Vagina (tissue), 2 donors: ENCODE measurements around the gene A4GALT. TPM values are rescaled to one million over a fixed set of nuclear protein-coding genes. Genes with fewer than 3 reads are reported as not detected.
A peak's percentile ranks its signal among the peaks of the same experiment; 100 is the strongest.

Source experiments
- DNase-seq, 2 donors: peaks; one replicate each; pipeline ENCODE4 v3.0.0-alpha.2; 2017; ENCODE audit errors: extremely low spot score in 2 of 2
- H3K27ac ChIP-seq: fragments of 200-600 bp; sonication (generic); one replicate; pipeline ENCODE4 v1.5.1; 2019
- H3K27me3 ChIP-seq: fragments of 200-600 bp; sonication (generic); one replicate; pipeline ENCODE4 v1.5.1; 2019
- H3K36me3 ChIP-seq, 2 donors: fragments of 200-600 bp; sonication (generic); one replicate each; pipeline ENCODE4 v1.5.1; 2017 to 2019
- H3K4me1 ChIP-seq: fragments of 200-600 bp; sonication (generic); one replicate; pipeline ENCODE4 v1.5.1; 2019
- H3K4me3 ChIP-seq, 2 donors: fragments of 200-600 bp; sonication (generic); 1 replicate in 1 of 2; 2 replicates in 1 of 2; pipeline ENCODE4 v1.5.1; 2016 to 2019
- H3K9me3 ChIP-seq: fragments of 200-600 bp; sonication (generic); one replicate; pipeline ENCODE4 v1.5.1; 2019
- CTCF ChIP-seq, 3 experiments: fragments of 450-650 bp in 2 of 3; fragments of 200-600 bp in 1 of 3; sonication (generic) in 1 of 3; IDR thresholded peaks; one replicate each; pipeline ENCODE4 v1.5.1; 2017 to 2019; ENCODE audit warnings: antibody characterized with exemption in 3 of 3, mild to moderate bottlenecking in 2 of 3, moderate library complexity in 2 of 3
- POLR2A ChIP-seq, 2 donors: fragments of 450-650 bp; IDR thresholded peaks; one replicate each; pipeline ENCODE4 v1.6.1; 2017; ENCODE audit warnings: antibody characterized with exemption in 2 of 2, mild to moderate bottlenecking in 2 of 2, moderate library complexity in 2 of 2
- POLR2AphosphoS5 ChIP-seq, 2 donors: sonication (generic); formaldehyde crosslinking; IDR thresholded peaks; one replicate each; pipeline ENCODE4 v1.9.0; 2017; ENCODE audit warnings: antibody characterized with exemption in 2 of 2, mild to moderate bottlenecking in 2 of 2, low read depth in 1 of 2; ENCODE audit not compliant: insufficient read depth in 1 of 2
- intact Hi-C: fragments of 100-400 bp; cut with DNase I; formaldehyde crosslinking; loops from one replicate; pipeline ENCODE4 v1.15.1; 2023
- total RNA-seq: library from RNA; depleted of rRNA; stranded (reverse); fragments of >200 nt; gene quantifications from one replicate; pipeline ENCODE4 v1.2.3, GENCODE V29; 2016

The A4GALT gene, protein sequence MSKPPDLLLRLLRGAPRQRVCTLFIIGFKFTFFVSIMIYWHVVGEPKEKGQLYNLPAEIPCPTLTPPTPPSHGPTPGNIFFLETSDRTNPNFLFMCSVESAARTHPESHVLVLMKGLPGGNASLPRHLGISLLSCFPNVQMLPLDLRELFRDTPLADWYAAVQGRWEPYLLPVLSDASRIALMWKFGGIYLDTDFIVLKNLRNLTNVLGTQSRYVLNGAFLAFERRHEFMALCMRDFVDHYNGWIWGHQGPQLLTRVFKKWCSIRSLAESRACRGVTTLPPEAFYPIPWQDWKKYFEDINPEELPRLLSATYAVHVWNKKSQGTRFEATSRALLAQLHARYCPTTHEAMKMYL
- 35.6 TPM for total RNA-seq

DNA sequence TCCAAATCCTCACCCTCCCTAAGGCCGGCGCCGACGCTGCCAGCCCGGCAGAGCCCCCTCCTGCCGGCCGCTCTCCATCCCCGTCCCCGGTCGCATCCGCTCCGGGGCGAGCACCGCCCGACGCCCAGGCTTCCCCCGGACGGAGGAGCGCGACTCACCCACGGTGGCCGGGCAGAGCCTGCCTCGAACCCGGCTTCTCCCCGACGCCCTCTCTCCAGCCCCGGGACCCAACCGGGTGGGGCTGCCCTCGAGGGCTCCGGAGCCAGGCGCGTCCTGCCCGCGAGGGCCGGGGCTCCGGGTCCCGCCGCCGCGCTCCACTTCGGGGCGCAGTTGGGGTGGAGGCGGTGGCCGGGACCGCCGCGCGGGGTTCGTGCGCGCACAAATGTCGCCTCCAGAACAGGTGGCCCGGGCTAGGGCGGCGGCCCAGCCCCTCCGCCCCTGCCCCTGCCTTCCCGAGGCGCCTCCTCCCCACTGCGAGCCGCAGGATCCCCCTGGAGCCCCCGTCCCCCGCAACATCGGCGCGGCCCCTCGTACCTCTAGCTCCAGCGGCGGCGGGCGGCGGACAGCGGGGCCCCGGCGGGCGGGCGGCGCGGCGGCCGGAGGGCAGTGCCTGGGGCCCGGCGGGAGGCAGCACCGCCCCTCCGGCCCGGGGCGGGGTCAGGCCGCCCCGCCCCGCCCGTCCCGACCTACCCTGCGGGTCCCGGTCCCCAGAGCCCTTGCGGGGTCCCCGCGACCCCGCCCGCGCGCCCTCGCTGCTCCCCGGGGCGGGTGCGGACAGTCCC is at the start of gene A4GALT:
TSS of gene A4GALT (minus strand) at position 608 of the 782 bp plus-strand sequence. CDS start 26,919 bp downstream, outside the sequence.
- Histone ChIP-seq H3K27ac (peak within 1 kb of the TSS; percentile 96), H3K36me3 (no peaks in the 10 kb centered on the region), H3K4me1 (peaks cover 53% of the 10 kb centered on the region), H3K9me3 (no peaks in the 10 kb centered on the region), H3K27me3 (no peaks in the 10 kb centered on the region), H3K4me3 (peak within 1 kb of the TSS; percentile 83 to 92)
- no peak for DNase-seq
- TF ChIP-seq POLR2A (IDR thresholded peaks at IDR 0.05) = no peak
- TF ChIP-seq CTCF (IDR thresholded peaks at IDR 0.05) = no peak
- TF ChIP-seq POLR2AphosphoS5 (IDR thresholded peaks at IDR 0.05; ENCODE audit: insufficient read depth in 1 of 2, low read depth in 1 of 2) = no peak
- intact Hi-C loops = loop anchor here (2.0 to 10.0 kb wide), 2 partner anchors 22 to 56 kb away; no protein-coding TSS in a partner anchor

- peak overlapping the region; percentile 16 to 30 for H3K4me3 ChIP-seq
- no peak for DNase-seq
- no peaks in the 10 kb centered on the region for H3K36me3 ChIP-seq
- no peaks in the 10 kb centered on the region for H3K27me3 ChIP-seq
- H3K9me3 ChIP-seq = no peaks in the 10 kb centered on the region
- TF ChIP-seq POLR2AphosphoS5 (IDR thresholded peaks at IDR 0.05; ENCODE audit: insufficient read depth in 1 of 2, low read depth in 1 of 2) (no peak), POLR2A (IDR thresholded peaks at IDR 0.05) (no peak), CTCF (IDR thresholded peaks at IDR 0.05) (no peak)
- intact Hi-C loops = no loop called here
- peak overlapping the region; percentile 65 for H3K27ac ChIP-seq
- peaks cover 9% of the 10 kb centered on the region for H3K4me1 ChIP-seq
These were observed 49.7 kb upstream of the A4GALT start for GRCh38 chr22:42770448-42770726.

DNA sequence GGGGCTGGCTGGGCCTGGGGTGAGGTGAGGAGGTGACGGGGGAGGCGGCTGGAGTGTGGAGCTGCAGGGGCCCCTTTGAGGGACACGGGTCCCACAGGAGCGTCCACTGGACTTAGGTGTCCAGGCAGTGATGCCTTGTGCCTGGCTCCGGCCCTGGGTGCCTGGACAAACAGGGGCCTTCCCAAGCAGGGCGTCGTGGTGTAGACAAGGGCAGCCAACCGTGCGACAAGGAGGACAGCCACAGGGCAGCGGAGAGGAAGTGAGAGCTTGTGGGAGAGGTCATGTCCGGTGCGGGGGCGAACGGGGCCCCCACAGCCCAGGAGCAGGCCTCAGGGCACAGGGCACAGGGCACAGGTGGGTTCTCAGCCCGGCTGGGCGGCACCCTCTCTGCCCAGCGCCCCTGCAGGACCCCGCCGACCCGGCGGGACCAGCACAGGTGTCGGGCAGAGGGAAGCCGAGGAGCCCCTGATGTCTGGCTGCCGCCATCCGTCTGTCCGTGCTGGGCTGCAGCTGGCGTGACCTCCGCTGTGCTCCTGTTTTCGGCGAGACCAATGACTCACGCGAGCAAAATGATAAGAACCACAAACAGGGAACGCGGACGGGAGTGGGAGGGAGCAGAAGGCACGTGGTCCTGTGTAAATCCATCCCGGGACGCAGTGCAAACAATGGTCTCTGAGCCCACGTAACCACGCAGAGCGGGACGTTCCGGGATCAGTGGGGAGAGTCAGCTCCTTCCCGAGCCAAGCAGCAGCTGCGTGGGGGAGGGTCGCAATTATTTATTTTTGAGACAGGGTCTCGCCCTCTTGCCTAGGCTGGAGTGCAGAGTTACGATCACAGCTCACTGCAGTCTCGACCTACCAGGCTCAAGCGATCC is 49.1 kb upstream of the A4GALT start:
- Histone ChIP-seq H3K9me3 (no peaks in the 10 kb centered on the region), H3K4me3 (peak overlapping the region; percentile 16 to 30), H3K27me3 (no peaks in the 10 kb centered on the region), H3K27ac (peak overlapping the region; percentile 65), H3K4me1 (peaks cover 9% of the 10 kb centered on the region), H3K36me3 (no peaks in the 10 kb centered on the region)
- intact Hi-C loops = no loop called here
- TF ChIP-seq POLR2AphosphoS5 (IDR thresholded peaks at IDR 0.05; ENCODE audit: insufficient read depth in 1 of 2, low read depth in 1 of 2) (peak in 1 of 2 donors; percentile 73), POLR2A (IDR thresholded peaks at IDR 0.05) (no peak)
- DNase-seq = no peak

DNA sequence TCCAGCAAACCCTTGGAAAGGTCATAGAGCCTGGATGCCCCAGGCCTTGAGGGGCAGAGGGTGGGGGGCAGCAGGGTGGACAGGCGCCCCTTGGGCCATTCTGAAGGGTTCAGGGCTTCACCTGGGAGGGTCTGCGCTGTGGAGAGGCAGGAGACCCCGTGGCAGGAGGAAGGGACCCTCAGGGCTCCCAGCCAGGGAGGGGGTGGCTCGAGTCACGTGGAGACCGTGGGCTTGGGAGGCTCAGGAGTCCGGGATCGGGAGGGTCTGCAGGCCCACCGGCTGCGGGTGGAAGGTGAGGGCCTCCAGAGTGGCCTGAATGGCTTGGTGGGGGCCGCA is 48.5 kb upstream of the A4GALT start:
- DNase-seq = no peak
- Histone ChIP-seq H3K27ac (peak overlapping the region; percentile 65), H3K36me3 (no peaks in the 10 kb centered on the region), H3K4me1 (peaks cover 9% of the 10 kb centered on the region), H3K4me3 (no peak overlapping the region), H3K27me3 (no peaks in the 10 kb centered on the region), H3K9me3 (no peaks in the 10 kb centered on the region)
- intact Hi-C loops = no loop called here
- TF ChIP-seq CTCF (IDR thresholded peaks at IDR 0.05) (no peak), POLR2A (IDR thresholded peaks at IDR 0.05) (no peak), POLR2AphosphoS5 (IDR thresholded peaks at IDR 0.05; ENCODE audit: insufficient read depth in 1 of 2, low read depth in 1 of 2) (no peak)

DNA sequence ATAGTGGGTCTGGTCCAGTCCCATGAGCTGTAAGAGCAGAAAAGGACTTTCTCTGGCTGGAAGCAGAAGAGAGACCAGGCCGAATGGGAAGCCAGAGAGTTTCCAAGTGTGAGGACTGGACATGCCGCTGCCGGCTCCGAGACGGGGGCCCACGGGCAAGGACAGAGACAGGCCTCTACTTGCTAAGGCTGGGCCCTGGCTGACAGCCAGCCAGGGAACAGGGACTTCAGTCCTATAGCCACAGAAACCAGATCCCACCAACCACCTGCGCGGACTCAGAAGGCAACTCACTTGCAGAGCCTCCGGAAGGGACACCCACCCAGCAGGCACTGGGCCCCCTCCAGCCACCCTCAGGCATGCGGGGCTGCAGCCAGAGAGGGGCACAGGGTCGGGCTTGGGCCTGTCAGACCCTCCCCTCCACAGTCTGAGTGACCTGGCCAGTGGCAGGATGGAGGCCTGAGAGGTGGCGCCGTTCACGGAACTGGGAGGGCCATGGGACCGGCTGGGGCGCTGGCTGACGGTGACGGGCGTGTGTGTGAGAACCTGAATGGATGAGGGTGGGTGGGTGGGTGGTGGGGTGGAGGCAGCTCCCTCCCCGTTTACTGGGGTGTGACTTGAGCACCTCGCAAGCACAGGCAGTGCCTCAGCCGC is 47.8 kb upstream of the A4GALT start:
- intact Hi-C loops = no loop called here
- Histone ChIP-seq H3K9me3 (no peaks in the 10 kb centered on the region), H3K4me1 (peaks cover 9% of the 10 kb centered on the region), H3K27me3 (no peaks in the 10 kb centered on the region), H3K27ac (peak overlapping the region; percentile 65), H3K4me3 (no peak overlapping the region), H3K36me3 (no peaks in the 10 kb centered on the region)
- TF ChIP-seq CTCF (IDR thresholded peaks at IDR 0.05) (no peak), POLR2AphosphoS5 (IDR thresholded peaks at IDR 0.05; ENCODE audit: insufficient read depth in 1 of 2, low read depth in 1 of 2) (no peak), POLR2A (IDR thresholded peaks at IDR 0.05) (no peak)
- no peak for DNase-seq
